ENCODE results near the gene SLC17A7. TPM values are rescaled to one million over a fixed set of nuclear protein-coding genes. Genes with fewer than 3 reads are reported as not detected.

Gene SLC17A7
- total and polyA plus RNA-seq, 2 donors (not counting 3 experiments of a cell fraction or from before 2014, with no cell fraction given) = 0.07 to 0.13 TPM

- Histone ChIP-seq H3K4me1 (ENCODE audit: control insufficient read depth, extremely low read depth, insufficient read depth, low read length) (no peaks in the 10 kb centered on the region), H2AFZ (ENCODE audit: low read depth, low read length) (no peak within 1 kb of the TSS), H3K9ac (replicated peaks; ENCODE audit: extremely low read depth, insufficient read depth, low read length) (no peak within 1 kb of the TSS), H3K4me2 (ENCODE audit: insufficient read depth, low read length) (no peak within 1 kb of the TSS), H3K27ac (ENCODE audit: insufficient read depth, low read depth, low read length) (no peak within 1 kb of the TSS), H4K20me1 (replicated peaks; ENCODE audit: control insufficient read depth, extremely low read depth, insufficient read depth, low read length) (no peaks in the 10 kb centered on the region), H3K4me3 (replicated peaks in 1 of 3; ENCODE audit: insufficient read depth in 1 of 3, low read depth in 1 of 3, low read length in 3 of 3) (no peak within 1 kb of the TSS), H3K79me2 (ENCODE audit: control insufficient read depth, insufficient read depth, low read length) (no peaks in the 10 kb centered on the region), H3K9me3 (replicated peaks; ENCODE audit: control insufficient read depth, insufficient read depth, low read length) (no peaks in the 10 kb centered on the region), H3K27me3 (ENCODE audit: control insufficient read depth in 2 of 2, insufficient read depth in 2 of 2, low read length in 2 of 2) (peaks cover 81 to 92% of the 10 kb centered on the region in 2 experiments), H3K36me3 (ENCODE audit: control insufficient read depth in 2 of 2, extremely low read depth in 1 of 2, insufficient read depth in 2 of 2, low read length in 2 of 2) (no peaks in the 10 kb centered on the region), H3K9me1 (replicated peaks; ENCODE audit: control insufficient read depth, extremely low read depth, insufficient read depth, low read length) (no peaks in the 10 kb centered on the region)
- no peak for TF ChIP-seq CTCF (IDR thresholded peaks at IDR 0.05; ENCODE audit: extremely low read depth in 1 of 2, insufficient read depth in 1 of 2, low read depth in 1 of 2, low read length in 2 of 2)
- TF ChIP-seq POLR2A (IDR thresholded peaks at IDR 0.05; ENCODE audit: low read depth, low read length) = no peak
- no peak for TF ChIP-seq GATA2 (IDR thresholded peaks at IDR 0.05; ENCODE audit: insufficient read depth, insufficient read length, low read depth, low read length)
- TF ChIP-seq JUN (IDR thresholded peaks at IDR 0.05; ENCODE audit: borderline replicate concordance, insufficient read depth, insufficient read length, low read depth) = no peak
- no peak for TF ChIP-seq MYC (IDR thresholded peaks at IDR 0.05; ENCODE audit: low read depth, low read length)
- TF ChIP-seq POLR2AphosphoS5 (IDR thresholded peaks at IDR 0.05; ENCODE audit: insufficient read depth, low read depth, low read length) = no peak
- TF ChIP-seq MAX (IDR thresholded peaks at IDR 0.05; ENCODE audit: insufficient read depth, insufficient read length) = no peak
- no peak for TF ChIP-seq FOS (IDR thresholded peaks at IDR 0.05; ENCODE audit: borderline replicate concordance, insufficient read depth, low read length)
- TF ChIP-seq EZH2 (IDR thresholded peaks at IDR 0.05; ENCODE audit: borderline replicate concordance, low read depth, low read length, severe bottlenecking) = no peak
- CTCF ChIA-PET = interaction anchor here (2.1 to 2.4 kb wide), 2 partner anchors 9 to 18 kb away, joined by 7 to 10 read pairs; no protein-coding TSS in a partner anchor
- intact Hi-C loops (cut with micrococcal nuclease) (no loop called here), dilution Hi-C loops (cut with MboI; ENCODE audit: extremely low pct_ligation_motif_present, low sequenced_read_pairs) (no loop called here)
- POLR2A ChIA-PET = no interaction called here
- FAIRE-seq = no peak
- BruUV-seq (replicated peaks) = no TSS peak
- no peak for DNase-seq (ENCODE audit: low read depth, low spot score)
Measured at GRCh38 chr19:49425178-49425577, 16.1 kb downstream of the SLC17A7 start, which contains the start of gene GFY. Gene GFY (plus strand): TSS chr19:49425388. CDS start chr19:49426431, 1,043 bp downstream.
